K562 (cell line): Measurements from ENCODE around the gene SPTBN4. TPM values are rescaled to one million over a fixed set of nuclear protein-coding genes. Genes with fewer than 3 reads are reported as not detected.
A peak's percentile ranks its signal among the peaks of the same experiment; 100 is the strongest.

Experiments used
- CBX8 ChIP-seq: fragments of 200-600 bp; sonication (generic); IDR thresholded peaks from 2 replicates; pipeline ENCODE4 v1.6.1; 2012; ENCODE audit warnings: borderline replicate concordance, mixed run types, low read depth, mild to moderate bottlenecking, moderate library complexity, mixed read lengths, low read length, control low read depth, inconsistent platforms; ENCODE audit not compliant: poor library complexity, severe bottlenecking; ENCODE audit errors: extremely low read depth
- GTF2F1 ChIP-seq: IDR thresholded peaks from 2 replicates; pipeline ENCODE4 v1.6.1; 2011; ENCODE audit warnings: low read depth, low read length, improper control_type of control experiment
- HMGN3 ChIP-seq: IDR thresholded peaks from 2 replicates; pipeline ENCODE4 v1.6.1; 2011; ENCODE audit warnings: borderline replicate concordance, low read depth, mild to moderate bottlenecking, mixed read lengths, low read length; ENCODE audit not compliant: insufficient read length; ENCODE audit errors: extremely low read depth
- KDM1A ChIP-seq, 2 experiments: fragments of 450-650 bp; IDR thresholded peaks; 2 replicates each; pipeline ENCODE4 v1.6.1; 2016; ENCODE audit warnings: mild to moderate bottlenecking in 2 of 2
- MAFG ChIP-seq: fragments of 450-650 bp; conservative IDR thresholded peaks from 2 replicates; pipeline ENCODE4 v1.6.1; 2016; ENCODE audit warnings: missing genetic modification characterization, missing compliant biosample characterization
- MYBL2 ChIP-seq, 2 experiments: fragments of 450-650 bp in 1 of 2; sonication (generic) in 1 of 2; formaldehyde crosslinking in 1 of 2; IDR thresholded peaks; 2 replicates each; pipeline versions ENCODE4 v1.6.1 to v1.8.1; 2017 to 2022; ENCODE audit warnings: borderline replicate concordance in 1 of 2, inconsistent platforms in 1 of 2, low read depth in 1 of 2, mild to moderate bottlenecking in 1 of 2, missing genetic modification reagents in 1 of 2, moderate library complexity in 1 of 2
- MYC ChIP-seq, 2 experiments: fragments of 250-450 bp in 1 of 2; sonication (Bioruptor Pico) in 1 of 2; IDR thresholded peaks; 2 replicates each; pipeline versions ENCODE4 v1.5.1 to v1.6.1; 2012 to 2021; ENCODE audit warnings: low read depth in 2 of 2, borderline replicate concordance in 1 of 2, improper control_type of control experiment in 1 of 2, low read length in 1 of 2, mild to moderate bottlenecking in 1 of 2, moderate library complexity in 1 of 2
- NONO ChIP-seq, 2 experiments: fragments of 200-400 bp in 1 of 2; fragments of 450-650 bp in 1 of 2; formaldehyde crosslinking in 1 of 2; IDR thresholded peaks; 2 replicates each; pipeline ENCODE4 v1.6.1; 2017; ENCODE audit warnings: low read depth in 2 of 2, mild to moderate bottlenecking in 2 of 2, moderate library complexity in 2 of 2, low read length in 1 of 2
- OTX1 ChIP-seq: fragments of 450-650 bp; formaldehyde crosslinking; IDR thresholded peaks from 2 replicates; pipeline ENCODE4 v1.4.0; 2022; ENCODE audit warnings: mild to moderate bottlenecking
- PATZ1 ChIP-seq: fragments of 250-450 bp; sonication (Bioruptor Pico); IDR thresholded peaks from 2 replicates; pipeline ENCODE4 v1.5.0; 2020; ENCODE audit warnings: mild to moderate bottlenecking, borderline replicate concordance
- PHF21A ChIP-seq: fragments of 450-650 bp; IDR thresholded peaks from 2 replicates; pipeline ENCODE4 v1.6.1; 2017; ENCODE audit warnings: low read depth, borderline replicate concordance
- SMAD1 ChIP-seq: fragments of 150-350 bp; IDR thresholded peaks from 2 replicates; pipeline ENCODE4 v1.6.1; 2014; ENCODE audit warnings: low read length, low read depth; ENCODE audit not compliant: partially characterized antibody
- TOE1 ChIP-seq, 2 experiments: fragments of 450-650 bp in 1 of 2; sonication (generic) in 1 of 2; formaldehyde crosslinking in 1 of 2; IDR thresholded peaks; 2 replicates each; pipeline versions ENCODE4 v1.7.1 to v1.8.0; 2016 to 2022; ENCODE audit warnings: borderline replicate concordance in 2 of 2, mild to moderate bottlenecking in 2 of 2, antibody characterized with exemption in 1 of 2, inconsistent platforms in 1 of 2, low read depth in 1 of 2, missing genetic modification reagents in 1 of 2, moderate library complexity in 1 of 2
- ZBTB2 ChIP-seq: fragments of 450-650 bp; IDR thresholded peaks from 2 replicates; pipeline ENCODE4 v1.6.1; 2016; ENCODE audit warnings: antibody characterized with exemption
- ZBTB34 ChIP-seq: fragments of 250-450 bp; sonication (Bioruptor Pico); IDR thresholded peaks from 2 replicates; pipeline ENCODE4 v1.8.0; 2021; ENCODE audit warnings: mild to moderate bottlenecking, moderate library complexity
- ZNF175 ChIP-seq: fragments of 200-800 bp; sonication (Bioruptor generic); IDR thresholded peaks from 2 replicates; pipeline ENCODE4 v1.6.1; 2016; ENCODE audit warnings: low read depth, mild to moderate bottlenecking, missing genetic modification characterization, missing compliant biosample characterization
- ZNF347 ChIP-seq: fragments of 450-650 bp; formaldehyde crosslinking; IDR thresholded peaks from 2 replicates; pipeline ENCODE4 v1.4.0; 2020; ENCODE audit warnings: low read depth, mild to moderate bottlenecking, moderate library complexity
- ZNF354B ChIP-seq: fragments of 250-450 bp; sonication (Bioruptor Pico); IDR thresholded peaks from 2 replicates; pipeline ENCODE4 v1.4.0; 2020
- ZNF76 ChIP-seq: fragments of 250-450 bp; sonication (Bioruptor Pico); IDR thresholded peaks from 2 replicates; pipeline ENCODE4 v1.4.0; 2020; ENCODE audit warnings: mild to moderate bottlenecking, moderate library complexity, borderline replicate concordance
- polyA plus RNA-seq, 8 experiments: library from polyadenylated mRNA; depleted of rRNA in 4 of 8; stranded (reverse) in 5 of 8; unstranded in 3 of 8; fragments of >200 nt; fragmentation: Nextera tagmentation in 2 of 8; fragmentation: Illumina TruSeq in 1 of 8; extraction: Ambion mirVana in 2 of 8; extraction: Trizol in 1 of 8; gene quantifications; 2 replicates each; pipeline versions ENCODE4 v1.2.1 to v1.2.3, GENCODE V29; 2011 to 2014; ENCODE audit warnings: inconsistent platforms in 1 of 8, missing spikeins in 1 of 8
- total RNA-seq, 7 experiments: library from RNA; depleted of rRNA in 6 of 7; stranded (reverse); fragments of >200 nt in 6 of 7; fragmentation: Illumina TruSeq in 2 of 7; extraction: Trizol in 2 of 7; gene quantifications; 2 replicates each; pipeline versions ENCODE4 v1.2.1 to v1.2.3, GENCODE V29; 2011 to 2021; ENCODE audit warnings: low replicate concordance in 1 of 7

SPTBN4 gene
- total and polyA plus RNA-seq, 9 of the 15 experiments (the other 6 are each of a cell fraction or from before 2014, with no cell fraction given), result 0.01 to 1.5 (median 0.86) TPM

- TF ChIP-seq ZNF76 (CRISPR knock-in tag), result no peak
- peak; percentile 27 to 35; a peak in 2 of 4 replicates for TF ChIP-seq KDM1A (IDR thresholded peaks at IDR 0.05)
- TF ChIP-seq PHF21A, result no peak
- TF ChIP-seq SMAD1, result no peak
- TF ChIP-seq OTX1 (CRISPR knock-in tag), result peak; percentile 59; the same call in 1 of the 2 replicates
- TF ChIP-seq NONO (IDR thresholded peaks at IDR 0.05; ENCODE audit: low read depth in 2 of 2, low read length in 1 of 2), result no peak
- TF ChIP-seq MYBL2 (IDR thresholded peaks at IDR 0.05; ENCODE audit: low read depth), result no peak
- no peak for TF ChIP-seq MYBL2 (CRISPR knock-in tag; IDR thresholded peaks at IDR 0.05; ENCODE audit: borderline replicate concordance)
- TF ChIP-seq TOE1 (IDR thresholded peaks at IDR 0.05; ENCODE audit: borderline replicate concordance), result no peak
- no peak for TF ChIP-seq TOE1 (CRISPR knock-in tag; IDR thresholded peaks at IDR 0.05; ENCODE audit: borderline replicate concordance, low read depth)
- no peak for TF ChIP-seq HMGN3
- TF ChIP-seq ZNF347 (CRISPR knock-in tag), result no peak
- TF ChIP-seq ZNF354B, result no peak
- TF ChIP-seq CBX8, result no peak
- TF ChIP-seq ZBTB34, result no peak
- TF ChIP-seq ZNF175 (CRISPR knock-in tag), result no peak
- TF ChIP-seq MAFG (tag), result peak; percentile 59; the same call in 1 of the 2 replicates
- no peak for TF ChIP-seq PATZ1 (CRISPR knock-in tag)
- TF ChIP-seq ZBTB2, result no peak
- TF ChIP-seq GTF2F1, result no peak
- no peak for TF ChIP-seq MYC (IDR thresholded peaks at IDR 0.05; ENCODE audit: low read depth, low read length)
- no peak for TF ChIP-seq MYC (CRISPR knock-in tag; IDR thresholded peaks at IDR 0.05; ENCODE audit: borderline replicate concordance, low read depth)
Measured at GRCh38 chr19:40610396-40611064, 143.7 kb downstream of the SPTBN4 start (continued).
